Activated gamma-delta T cell treated with Interleukin-2 at 50 U/mL for 16 hours (primary cell): ENCODE data around the gene SYNJ1.
A peak's percentile ranks its signal among the peaks of the same experiment; 100 is the strongest.
"Not testable (repeated sequence)": the region's sequence is repeated elsewhere in the genome, so short reads cannot be mapped to it uniquely, and the experiment has no call there.

Experiments used
- DNase-seq: peaks from one replicate; pipeline ENCODE4 v3.0.0-alpha.2; 2020

SYNJ1 gene, protein sequence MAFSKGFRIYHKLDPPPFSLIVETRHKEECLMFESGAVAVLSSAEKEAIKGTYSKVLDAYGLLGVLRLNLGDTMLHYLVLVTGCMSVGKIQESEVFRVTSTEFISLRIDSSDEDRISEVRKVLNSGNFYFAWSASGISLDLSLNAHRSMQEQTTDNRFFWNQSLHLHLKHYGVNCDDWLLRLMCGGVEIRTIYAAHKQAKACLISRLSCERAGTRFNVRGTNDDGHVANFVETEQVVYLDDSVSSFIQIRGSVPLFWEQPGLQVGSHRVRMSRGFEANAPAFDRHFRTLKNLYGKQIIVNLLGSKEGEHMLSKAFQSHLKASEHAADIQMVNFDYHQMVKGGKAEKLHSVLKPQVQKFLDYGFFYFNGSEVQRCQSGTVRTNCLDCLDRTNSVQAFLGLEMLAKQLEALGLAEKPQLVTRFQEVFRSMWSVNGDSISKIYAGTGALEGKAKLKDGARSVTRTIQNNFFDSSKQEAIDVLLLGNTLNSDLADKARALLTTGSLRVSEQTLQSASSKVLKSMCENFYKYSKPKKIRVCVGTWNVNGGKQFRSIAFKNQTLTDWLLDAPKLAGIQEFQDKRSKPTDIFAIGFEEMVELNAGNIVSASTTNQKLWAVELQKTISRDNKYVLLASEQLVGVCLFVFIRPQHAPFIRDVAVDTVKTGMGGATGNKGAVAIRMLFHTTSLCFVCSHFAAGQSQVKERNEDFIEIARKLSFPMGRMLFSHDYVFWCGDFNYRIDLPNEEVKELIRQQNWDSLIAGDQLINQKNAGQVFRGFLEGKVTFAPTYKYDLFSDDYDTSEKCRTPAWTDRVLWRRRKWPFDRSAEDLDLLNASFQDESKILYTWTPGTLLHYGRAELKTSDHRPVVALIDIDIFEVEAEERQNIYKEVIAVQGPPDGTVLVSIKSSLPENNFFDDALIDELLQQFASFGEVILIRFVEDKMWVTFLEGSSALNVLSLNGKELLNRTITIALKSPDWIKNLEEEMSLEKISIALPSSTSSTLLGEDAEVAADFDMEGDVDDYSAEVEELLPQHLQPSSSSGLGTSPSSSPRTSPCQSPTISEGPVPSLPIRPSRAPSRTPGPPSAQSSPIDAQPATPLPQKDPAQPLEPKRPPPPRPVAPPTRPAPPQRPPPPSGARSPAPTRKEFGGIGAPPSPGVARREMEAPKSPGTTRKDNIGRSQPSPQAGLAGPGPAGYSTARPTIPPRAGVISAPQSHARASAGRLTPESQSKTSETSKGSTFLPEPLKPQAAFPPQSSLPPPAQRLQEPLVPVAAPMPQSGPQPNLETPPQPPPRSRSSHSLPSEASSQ (N-terminal part only)

DNA sequence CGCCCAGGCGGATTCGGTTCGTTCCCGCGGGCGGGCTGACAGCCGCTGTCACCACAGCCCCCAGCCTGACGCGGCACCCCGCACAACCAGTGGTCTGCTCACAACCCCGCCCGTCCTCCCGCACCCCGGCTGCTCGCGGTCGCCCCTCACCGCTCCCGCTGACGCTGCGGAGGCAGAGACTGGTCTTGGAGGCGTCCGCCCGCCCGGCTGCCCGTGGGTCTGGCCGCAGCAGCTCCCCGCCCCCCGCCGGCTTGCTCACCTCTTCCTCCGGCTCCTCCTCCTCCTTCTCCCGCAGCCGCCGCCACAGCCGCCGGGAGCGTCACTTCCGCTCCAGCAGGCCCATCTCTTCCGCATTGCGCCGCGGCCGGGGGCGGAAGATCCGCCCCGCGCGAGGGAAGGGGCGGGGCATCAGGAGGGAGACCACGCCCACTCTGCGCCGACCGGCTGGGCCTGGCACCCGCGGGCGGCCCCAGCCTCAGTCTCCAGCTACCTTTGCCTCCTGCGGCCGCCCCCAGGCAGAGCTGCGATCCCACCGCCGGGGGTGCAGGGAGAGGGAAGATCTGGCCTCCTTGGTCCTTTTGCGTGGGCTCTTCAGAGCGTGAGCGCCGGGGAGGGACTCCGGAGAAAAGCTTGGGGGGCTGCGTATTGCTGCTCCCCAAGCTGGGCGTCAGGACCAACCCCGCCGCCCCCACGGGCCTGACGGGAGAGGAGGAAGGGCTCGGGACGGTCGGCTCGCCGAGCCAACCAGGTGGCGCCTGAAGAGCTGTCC lies at the start of gene SYNJ1:
Gene SYNJ1 (minus strand): TSS at position 327 of the 769 bp plus-strand sequence. CDS start 1,118 bp downstream, outside the sequence.
- DNase-seq, result peak; percentile 91

DNA sequence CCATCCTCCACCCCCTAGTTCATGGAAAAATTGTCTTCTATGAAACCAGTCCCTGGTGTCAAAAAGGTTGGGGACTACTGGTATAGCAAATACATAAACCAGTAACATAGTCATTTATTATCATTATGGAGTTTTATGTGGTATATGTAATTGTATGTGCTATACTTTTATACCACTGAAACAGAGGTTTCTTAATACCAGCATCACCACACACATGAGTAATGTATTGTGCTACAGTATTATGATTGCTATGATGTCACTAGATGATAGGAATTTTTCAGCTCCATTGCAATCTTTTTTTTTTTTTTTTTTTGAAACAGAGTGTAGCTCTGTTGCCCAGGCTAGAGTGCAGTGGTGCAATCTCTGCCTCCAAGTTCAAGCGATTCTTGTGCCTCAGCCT lies 49.5 kb upstream of the SYNJ1 start:
- no peak for DNase-seq

DNA sequence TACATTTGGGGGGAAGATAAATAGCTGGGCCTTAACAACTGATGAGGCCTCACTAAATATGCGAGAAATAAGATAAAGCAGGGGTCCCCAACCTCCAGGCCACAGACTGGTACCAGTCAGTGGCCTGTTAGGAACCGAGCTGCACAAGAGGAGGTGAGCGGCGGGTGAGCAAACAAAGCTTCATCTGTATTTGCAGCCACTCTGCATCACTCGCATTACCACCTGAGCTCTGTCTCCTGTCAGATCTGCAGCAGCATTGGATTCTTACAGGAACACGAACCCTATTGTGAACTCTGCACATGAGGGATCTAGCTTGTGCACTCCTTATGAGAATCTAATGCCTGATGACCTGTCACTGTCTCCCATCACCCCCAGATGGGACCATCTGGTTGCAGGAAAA lies 48.9 kb upstream of the SYNJ1 start:
- no peak for DNase-seq

DNA sequence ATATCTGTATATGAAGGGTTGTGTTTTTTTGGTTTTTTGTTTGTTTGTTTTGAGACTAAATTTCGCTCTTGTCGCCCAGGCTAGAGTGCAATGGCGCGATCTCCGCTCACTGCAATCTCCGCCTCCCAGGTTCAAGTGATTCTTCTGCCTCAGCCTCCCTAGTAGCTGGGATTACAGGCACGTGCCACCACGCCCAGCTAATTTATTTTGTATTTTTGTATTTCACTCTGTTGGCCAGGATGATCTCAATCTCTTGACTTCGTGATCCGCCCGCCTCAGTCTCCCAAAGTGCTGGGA lies 45.2 kb upstream of the SYNJ1 start:
- DNase-seq, result not testable (repeated sequence)

DNA sequence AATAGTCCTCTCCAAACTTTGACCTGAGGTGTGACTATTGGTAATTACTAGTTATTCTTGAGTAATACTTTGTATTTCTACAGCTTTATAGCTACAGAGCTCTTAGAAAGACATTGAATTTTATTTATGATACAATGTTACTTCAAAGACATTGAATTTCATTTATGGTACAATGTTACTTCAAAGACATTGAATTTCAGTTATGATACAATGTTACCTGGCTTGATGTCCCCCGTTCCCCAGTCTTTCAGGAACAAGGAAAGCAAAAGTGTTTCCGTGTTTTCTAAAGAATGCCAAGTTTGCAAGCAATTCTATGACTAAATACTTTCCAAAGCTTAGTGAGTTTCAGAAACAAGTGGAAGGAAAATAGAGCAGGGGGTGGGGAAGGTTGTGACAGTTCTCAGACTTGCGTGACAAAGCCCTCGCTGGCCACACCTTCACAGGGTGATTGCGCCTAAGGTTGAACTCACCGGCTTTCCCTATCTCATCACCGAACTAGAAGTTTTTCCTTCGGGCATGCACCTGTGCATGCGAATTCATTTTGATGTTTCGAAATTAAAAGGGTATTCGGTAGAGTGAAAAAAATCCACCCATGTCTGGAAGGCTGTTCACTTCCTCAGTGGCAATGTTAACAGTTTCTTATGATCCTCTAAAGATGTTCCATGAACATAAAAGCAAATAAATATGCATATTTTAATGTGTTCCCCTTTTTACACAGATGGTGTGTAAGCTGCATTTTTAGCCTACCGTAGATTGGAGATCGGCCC lies 44.7 kb upstream of the SYNJ1 start:
- peak; percentile 28 for DNase-seq

DNA sequence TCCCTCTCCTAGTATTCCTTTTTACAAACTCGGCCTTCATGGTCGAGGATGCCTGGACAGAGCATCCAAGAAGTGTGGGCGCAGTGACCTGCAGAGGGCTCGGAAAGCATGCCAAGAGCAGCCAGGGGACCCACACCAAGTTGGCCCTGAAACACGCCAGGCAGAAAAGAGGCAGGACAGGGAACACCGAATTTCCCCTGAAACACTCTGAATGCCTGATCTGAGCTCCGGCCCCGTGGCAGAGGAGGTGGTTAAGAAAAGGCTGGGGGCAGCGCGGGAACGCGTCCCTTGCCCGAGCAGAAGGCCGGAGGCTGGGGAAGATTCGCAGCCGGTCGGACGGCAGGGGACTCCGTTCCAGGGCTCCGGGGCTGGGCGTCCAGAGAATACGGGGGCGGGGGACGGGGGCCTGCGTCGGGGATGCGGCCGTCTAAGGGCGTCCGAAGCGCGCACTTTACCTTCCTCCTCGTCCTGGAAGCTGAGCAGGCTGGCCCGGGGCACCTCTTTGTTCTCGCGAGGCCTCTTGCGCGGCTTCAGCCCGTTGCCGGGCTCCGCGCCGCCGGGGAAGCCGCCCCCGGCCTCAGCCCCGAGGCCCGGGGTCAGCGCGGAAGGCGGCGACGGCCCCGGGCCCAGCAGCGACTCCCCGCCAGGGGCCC lies 43.2 kb upstream of the SYNJ1 start:
- peak; percentile 46 for DNase-seq

DNA sequence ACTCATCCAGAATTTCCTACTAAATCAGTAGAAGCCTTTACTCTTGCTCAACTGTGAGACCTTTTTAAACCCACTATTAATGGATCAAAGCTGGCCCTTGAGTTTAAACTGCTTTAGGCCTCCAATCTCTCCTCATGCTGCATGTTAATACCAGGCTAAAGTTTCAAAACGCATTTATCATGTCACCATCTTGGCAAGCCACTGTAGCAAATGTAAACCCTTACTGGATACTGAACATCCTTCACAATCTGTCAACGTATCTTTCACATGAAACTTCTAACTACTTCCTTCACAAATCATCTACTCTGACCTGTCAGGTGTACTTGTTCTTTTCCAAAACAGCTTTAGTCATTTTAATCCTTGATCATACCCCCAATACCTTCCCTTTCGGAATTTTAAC lies 40.7 kb upstream of the SYNJ1 start:
- no peak for DNase-seq

DNA sequence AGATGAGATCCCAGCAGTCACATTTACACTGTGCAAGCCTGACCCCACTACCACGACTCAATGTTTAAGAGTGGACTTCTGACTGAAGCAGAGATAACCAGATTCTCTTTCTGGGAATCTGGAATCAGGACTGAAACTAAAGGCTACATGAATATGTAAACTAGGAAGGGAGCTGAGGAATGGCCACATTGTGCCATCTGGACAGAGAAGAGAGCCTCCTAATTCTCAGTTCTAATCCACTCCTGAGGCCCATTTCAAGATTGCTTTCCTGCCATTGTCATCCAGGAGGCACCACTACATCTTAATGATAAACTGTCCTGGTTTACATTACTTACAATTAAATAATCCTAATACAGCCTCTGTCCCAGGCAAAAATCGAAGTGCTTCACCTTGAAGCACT lies 37.2 kb upstream of the SYNJ1 start:
- DNase-seq, result no peak

DNA sequence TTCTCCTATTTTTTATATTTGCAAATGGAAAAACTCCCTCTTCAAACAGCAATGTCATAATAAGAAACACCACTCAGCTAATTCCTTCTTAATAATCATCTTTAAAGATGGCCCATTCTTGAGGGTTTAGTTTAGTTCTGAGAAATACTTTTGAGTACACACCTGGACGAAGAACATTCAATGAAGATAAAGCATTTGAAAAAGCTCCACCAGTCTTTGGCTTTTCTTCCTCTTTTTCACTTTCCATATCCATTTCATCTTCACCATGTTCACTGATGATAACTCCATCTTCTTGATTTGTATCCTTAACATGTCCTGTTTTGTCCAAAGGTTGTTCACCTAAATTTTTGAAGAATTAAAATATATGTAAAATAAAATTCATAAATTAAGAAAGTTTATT lies 36.4 kb upstream of the SYNJ1 start:
- DNase-seq, result no peak

DNA sequence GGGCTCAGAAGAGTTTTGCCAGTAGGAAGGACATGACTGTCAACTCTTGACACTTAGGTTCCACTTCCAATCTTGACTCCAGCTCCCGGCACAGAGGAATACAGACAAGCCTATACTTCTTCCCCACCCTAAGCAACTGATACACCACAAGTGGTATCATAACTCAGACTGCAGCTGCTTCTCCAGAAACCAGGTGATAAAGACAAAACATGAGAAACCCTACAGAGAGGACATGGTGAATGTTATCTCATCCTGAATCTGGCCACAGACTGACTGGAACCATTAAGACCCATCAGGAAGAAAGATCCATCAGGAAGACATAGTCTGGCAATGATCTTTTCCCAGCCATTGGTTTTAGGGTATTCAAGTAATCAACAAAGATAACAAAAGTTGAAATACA lies 30.0 kb upstream of the SYNJ1 start:
- DNase-seq, result no peak

DNA sequence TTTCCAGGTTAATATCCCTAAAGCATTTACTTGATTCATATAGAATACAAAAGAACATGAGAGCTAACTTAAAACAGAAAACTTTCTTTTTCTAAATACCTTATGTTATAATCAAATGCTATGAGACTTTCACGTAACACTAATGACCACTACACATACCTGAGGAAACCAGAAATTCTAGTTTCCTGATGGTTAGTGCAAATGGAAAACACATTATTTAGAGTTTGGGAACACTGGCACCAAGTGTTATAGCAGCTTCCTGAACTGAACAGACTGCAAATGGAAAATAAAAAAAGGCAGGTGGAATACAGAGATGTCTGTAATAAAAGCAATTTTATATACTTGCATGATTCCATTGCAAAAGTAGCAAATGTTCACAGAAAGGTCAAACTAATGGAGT lies 28.3 kb upstream of the SYNJ1 start:
- DNase-seq, result no peak

DNA sequence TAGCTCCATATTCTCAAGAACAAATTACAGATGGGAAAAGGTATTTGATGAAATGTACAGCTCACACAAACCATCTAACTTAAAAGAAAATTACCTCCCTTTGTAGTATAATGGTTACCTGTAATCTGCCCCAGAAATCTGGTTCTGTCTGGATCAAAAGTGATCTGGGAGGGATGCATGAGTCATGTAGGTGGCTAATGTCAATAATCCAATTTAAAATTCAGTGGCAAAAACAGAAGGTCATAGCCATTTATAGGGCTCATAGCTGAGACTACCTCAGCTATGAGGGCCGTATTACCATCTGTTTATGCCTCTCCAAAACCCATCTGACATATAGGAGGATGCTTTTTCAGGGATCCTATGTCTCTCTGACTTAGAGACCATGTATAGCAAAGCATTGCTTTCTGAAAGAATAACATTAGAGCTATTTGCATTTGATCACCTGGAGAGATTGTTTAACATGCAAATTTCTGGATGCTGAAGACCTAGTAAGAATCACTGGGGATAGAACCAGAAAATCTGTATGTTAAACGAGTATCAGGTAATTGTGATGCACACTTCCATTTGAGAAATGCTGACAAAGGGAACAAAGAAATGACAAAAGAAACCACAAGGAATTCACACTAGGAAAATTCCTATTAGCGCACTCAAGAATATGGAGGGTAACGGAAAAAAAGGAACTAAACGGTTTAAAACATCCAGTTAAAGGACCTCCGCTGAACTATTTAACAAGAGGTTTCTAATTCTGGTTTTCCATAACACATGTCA lies 26.2 kb upstream of the SYNJ1 start:
- DNase-seq, result no peak

DNA sequence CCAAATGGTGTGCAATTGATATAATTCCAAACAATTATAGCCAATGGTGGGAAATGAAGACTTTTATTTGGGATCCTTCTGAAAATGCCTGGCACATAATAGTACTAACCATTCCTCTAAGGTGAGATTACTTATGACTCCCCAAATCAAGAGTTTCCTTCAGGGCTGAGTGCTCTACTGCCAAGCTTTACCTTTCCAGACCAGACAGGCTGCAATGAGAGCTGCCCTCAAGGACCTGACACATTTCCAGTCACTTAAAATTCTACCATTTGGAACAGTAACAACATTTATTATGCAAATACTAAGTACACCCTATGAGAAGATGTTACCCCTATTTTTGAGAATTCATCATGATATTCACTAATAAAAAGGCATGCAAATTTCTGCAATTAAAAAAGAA lies 22.6 kb upstream of the SYNJ1 start:
- no peak for DNase-seq

DNA sequence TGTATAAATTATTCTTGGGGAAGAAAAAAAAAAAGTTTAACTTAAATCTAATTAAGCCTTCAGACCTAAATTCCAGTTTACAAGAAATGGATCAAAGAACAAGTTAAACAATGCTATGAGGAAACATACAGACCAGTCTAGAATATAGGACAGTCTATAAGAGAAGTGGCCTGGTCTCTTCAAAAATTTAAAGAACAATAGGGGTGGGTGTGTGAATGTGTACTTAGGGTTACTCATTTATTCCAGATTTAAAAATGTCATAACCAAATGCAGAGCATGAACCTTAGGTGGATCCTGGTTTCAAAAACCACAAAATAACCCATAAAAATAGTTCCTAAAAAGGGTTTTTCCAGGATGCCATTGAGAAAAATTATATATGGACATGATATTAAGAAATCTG lies 21.8 kb upstream of the SYNJ1 start:
- DNase-seq, result no peak

DNA sequence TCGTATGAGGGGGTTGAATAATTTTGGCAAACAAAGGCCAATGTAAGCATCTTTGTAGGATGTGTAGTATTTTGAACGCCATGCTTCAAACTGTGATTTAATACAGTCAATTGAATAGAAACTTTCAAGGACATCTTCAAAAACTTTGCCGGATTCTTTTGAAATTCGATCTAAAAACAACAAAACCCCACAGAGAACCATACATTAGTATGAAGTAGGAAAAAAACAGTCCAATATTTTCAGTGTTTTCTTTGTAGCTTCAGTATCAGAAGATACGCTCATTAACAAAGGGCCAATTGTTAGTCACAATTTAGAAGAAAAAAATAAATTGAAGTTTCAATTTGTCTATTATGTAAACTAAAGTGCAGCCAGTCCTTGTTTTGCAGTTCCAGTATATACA lies 20.7 kb upstream of the SYNJ1 start:
- no peak for DNase-seq

DNA sequence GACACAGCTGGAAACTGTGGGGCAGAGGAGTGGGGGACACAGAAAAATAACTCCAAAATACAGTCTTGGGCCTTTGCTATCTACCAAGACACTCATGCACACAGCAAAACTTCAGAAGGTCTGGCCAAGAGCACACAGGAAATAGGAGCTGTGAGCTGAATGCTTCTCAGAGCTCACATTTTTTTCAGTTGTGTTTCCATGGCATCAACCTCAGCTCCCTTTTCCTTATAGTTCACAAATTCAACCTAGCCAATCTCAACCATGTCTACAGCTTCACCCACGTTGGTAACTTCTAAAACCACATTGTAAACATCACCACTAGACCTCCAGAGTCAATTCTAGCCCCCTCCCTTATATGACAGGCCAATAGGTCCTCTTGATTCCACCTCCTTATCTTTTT lies 19.6 kb upstream of the SYNJ1 start:
- DNase-seq, result no peak

DNA sequence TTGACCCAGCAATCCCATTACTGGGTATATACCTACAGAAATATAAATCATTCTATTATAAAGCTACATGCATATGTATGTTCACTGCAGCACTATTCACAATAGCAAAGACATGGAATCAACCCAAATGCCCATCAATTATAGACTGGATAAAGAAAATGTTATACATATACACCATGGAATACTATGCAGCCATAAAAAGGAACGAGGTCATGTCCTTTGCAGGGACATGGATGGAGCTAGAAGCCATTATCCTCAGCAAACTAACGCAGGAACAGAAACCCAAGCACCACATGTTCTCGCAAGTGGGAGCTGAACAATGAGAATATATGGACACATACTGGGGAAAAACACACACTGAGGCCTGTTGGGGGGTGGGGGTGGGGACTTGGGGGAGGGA lies 18.9 kb upstream of the SYNJ1 start:
- not testable (repeated sequence) for DNase-seq

DNA sequence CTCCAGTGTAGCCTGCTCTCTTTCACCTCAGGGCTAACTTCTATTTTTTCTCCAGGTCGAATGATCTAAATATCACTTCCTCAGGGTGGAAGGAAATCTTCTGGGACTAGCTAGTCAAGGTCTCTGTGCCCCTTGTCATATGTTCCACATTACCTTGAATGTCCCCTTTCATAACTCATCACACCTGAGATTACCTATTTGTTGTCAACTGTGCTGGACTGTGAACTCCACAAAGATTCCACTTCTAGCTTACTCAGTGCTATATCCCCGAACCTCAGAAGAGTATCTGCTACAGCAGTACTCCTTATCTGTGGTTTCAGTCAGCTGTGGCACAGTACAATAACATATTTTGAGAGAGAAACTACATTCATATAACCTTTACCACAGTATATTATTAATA lies 14.6 kb upstream of the SYNJ1 start:
- DNase-seq, result no peak

DNA sequence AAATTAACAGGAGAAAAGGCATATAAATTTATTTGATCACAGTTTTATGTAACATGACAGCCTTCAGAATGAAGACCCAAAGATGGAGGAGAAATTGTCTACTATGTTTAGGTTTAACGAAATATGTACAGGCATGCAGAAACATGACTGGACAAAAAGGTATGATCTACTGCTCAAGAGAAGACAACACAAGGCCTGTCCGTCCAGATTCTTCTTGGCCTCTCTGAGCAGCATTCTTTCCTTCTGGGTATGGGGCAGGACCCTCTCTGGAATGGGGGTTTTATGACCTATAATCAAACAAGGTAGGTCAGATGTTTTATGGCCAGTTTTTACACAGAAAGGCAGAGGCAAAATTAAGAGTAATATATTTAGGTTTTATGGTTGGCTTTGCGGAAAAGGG lies 13.5 kb upstream of the SYNJ1 start:
- DNase-seq, result no peak

DNA sequence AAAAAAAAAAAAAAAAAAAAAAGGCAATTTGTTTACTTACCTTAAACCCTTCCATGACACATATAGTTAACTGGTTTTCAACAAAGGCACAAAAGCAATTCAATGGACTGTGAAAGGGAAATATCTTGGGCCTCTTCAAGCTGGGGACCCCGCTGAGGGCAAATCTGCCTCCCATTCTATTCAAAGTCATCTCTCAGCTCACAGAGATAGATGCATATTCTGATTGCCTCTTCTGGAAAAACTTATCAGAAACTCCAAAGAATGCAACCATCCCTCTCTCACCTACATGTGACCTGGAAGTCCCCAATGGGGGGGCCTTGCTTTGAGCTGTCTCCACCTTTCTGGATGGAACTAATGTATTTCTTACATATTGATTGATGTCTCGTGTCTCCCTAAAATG lies 12.1 kb upstream of the SYNJ1 start:
- DNase-seq, result no peak

DNA sequence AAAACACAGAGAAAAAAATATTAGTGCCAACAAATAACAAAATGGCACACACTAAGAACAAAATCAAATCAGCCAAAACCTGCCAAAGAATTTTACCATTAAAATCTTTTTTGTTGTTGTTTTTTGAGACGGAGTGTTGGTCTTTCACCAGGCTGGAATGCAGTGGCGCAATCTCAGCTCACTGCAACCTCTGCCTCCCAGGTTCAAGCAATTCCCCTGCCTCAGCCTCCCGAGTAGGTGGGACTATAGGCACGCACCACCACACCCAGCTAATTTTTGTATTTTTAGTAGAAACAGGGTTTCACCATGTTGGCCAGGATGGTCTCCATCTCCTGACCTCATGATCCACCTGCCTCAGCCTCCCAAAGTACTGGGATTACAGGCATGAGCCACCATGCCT lies 8.3 kb upstream of the SYNJ1 start:
- DNase-seq, result not testable (repeated sequence)
